OCI-LY1 (cell line): ENCODE results near the gene TRA2A.

Source experiments
- EZH2 ChIP-seq: fragments of 200-600 bp; sonication (generic), shearing (Covaris generic); IDR thresholded peaks from 2 replicates; pipeline ENCODE4 v1.8.0; 2017; ENCODE audit warnings: borderline replicate concordance, mixed run types, mild to moderate bottlenecking, antibody characterized with exemption, low read length, moderate library complexity, mixed read lengths
- TF ChIP-seq, protein P1 (sequence below): fragments of 200-600 bp; sonication (generic), shearing (Covaris generic); IDR thresholded peaks from 2 replicates; pipeline ENCODE4 v1.5.1; 2017; ENCODE audit warnings: mild to moderate bottlenecking, antibody characterized with exemption, low read length, moderate library complexity, mixed read lengths

DNA sequence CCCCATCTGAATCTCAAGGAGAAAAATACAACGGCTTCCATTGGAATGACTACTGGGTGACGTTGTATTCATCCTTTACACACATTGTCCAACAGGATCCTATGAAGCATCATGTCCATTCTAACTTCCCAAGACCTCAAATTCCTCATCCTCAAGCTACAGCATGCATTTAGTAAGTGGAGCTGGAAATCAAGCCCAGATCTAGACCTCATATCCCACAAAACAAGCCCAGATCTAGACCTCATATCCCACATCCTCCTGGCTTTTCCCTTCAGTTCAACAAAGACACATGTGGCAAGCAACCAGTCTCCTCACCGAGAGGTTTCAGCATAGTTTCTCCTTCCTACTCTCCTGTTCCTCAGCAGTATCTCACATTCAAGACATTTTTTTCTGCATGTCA, 73.7 kb downstream of the TRA2A start:
- TF ChIP-seq, protein P1, sequence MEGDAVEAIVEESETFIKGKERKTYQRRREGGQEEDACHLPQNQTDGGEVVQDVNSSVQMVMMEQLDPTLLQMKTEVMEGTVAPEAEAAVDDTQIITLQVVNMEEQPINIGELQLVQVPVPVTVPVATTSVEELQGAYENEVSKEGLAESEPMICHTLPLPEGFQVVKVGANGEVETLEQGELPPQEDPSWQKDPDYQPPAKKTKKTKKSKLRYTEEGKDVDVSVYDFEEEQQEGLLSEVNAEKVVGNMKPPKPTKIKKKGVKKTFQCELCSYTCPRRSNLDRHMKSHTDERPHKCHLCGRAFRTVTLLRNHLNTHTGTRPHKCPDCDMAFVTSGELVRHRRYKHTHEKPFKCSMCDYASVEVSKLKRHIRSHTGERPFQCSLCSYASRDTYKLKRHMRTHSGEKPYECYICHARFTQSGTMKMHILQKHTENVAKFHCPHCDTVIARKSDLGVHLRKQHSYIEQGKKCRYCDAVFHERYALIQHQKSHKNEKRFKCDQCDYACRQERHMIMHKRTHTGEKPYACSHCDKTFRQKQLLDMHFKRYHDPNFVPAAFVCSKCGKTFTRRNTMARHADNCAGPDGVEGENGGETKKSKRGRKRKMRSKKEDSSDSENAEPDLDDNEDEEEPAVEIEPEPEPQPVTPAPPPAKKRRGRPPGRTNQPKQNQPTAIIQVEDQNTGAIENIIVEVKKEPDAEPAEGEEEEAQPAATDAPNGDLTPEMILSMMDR, result no peak
- TF ChIP-seq EZH2, result no peak
